GM12891 (cell line): ENCODE data around the gene HTT-AS.

Experiments used
- PAX5 ChIP-seq: IDR thresholded peaks from 2 replicates; pipeline ENCODE4 v1.6.1; 2011; ENCODE audit warnings: low read length, moderate library complexity, mild to moderate bottlenecking; ENCODE audit not compliant: insufficient read depth, severe bottlenecking
- POLR2A ChIP-seq: IDR thresholded peaks from 2 replicates; pipeline ENCODE4 v1.6.1; 2011; ENCODE audit warnings: low read depth, low read length, control low read depth
- POLR2AphosphoS5 ChIP-seq: IDR thresholded peaks from 2 replicates; pipeline ENCODE4 v1.6.1; 2011; ENCODE audit warnings: low read depth, low read length, control low read depth
- POU2F2 ChIP-seq: IDR thresholded peaks from 2 replicates; pipeline ENCODE4 v1.6.1; 2011; ENCODE audit warnings: low read depth, mild to moderate bottlenecking, control low read depth, low read length, moderate library complexity
- SPI1 ChIP-seq: IDR thresholded peaks from 2 replicates; pipeline ENCODE4 v1.6.1; 2011; ENCODE audit warnings: low read depth, low read length, control low read depth
- TAF1 ChIP-seq: IDR thresholded peaks from 2 replicates; pipeline ENCODE4 v1.6.1; 2011; ENCODE audit warnings: low read depth, low read length, control low read depth

GRCh38 chr4:3031357-3032082, 42.8 kb downstream of the HTT-AS start:
- TF ChIP-seq POLR2A, result no peak
- TF ChIP-seq PAX5, result no peak
- no peak for TF ChIP-seq TAF1
- TF ChIP-seq SPI1, result no peak
- no peak for TF ChIP-seq POLR2AphosphoS5
- TF ChIP-seq POU2F2, result no peak
